ENCODE data around the gene ITGB6.

- TF ChIP-seq CTCF (IDR thresholded peaks at IDR 0.05) (no peak), POLR2A (IDR thresholded peaks at IDR 0.05) (no peak)
Observed at GRCh38 chr2:160214461-160215445, 14.7 kb upstream of the ITGB6 start.

Data from right lobe of liver (tissue), 4 donors.